HCT116 (cell line): ENCODE measurements around the gene ARHGEF19. TPM values are rescaled to one million over a fixed set of nuclear protein-coding genes. Genes with fewer than 3 reads are reported as not detected.

Source experiments
- ATAC-seq: fragments of 200-7000 bp; cut with Tn5 transposase; 2 replicates; pipeline ENCODE4 v1.9.1; 2020; ENCODE audit warnings: mild to moderate bottlenecking, moderate library complexity
- BruUV-seq: library from RNA; stranded (reverse); fragments of 400-500 nt; replicated peaks from 2 replicates; lab custom pipeline; 2021; lab: Mats Ljungman, UMichigan
- CTCF ChIA-PET: fragments of 300-600 bp; sonication (Branson Sonifier 250); formaldehyde crosslinking; loops from one replicate; lab custom pipeline; 2021; ENCODE audit warnings: antibody characterized with exemption; lab: Charles Lee
- POLR2A ChIA-PET: fragments of 300-600, 350-600 bp; sonication (Branson Sonifier 250); formaldehyde crosslinking; loops from one replicate; lab custom pipeline; 2021; ENCODE audit warnings: antibody characterized with exemption; lab: Charles Lee
- RAD21 ChIA-PET, 2 experiments: fragments of 300-600 bp; sonication (Branson Sonifier 250); formaldehyde crosslinking; loops; one replicate each; lab custom pipeline; 2023; ENCODE audit warnings: low total read pairs in 2 of 2; ENCODE audit not compliant: uncharacterized antibody in 2 of 2, unreplicated experiment in 2 of 2, low non-redundant PET in 1 of 2; lab: Charles Lee
- DNase-seq: peaks from one replicate; pipeline ENCODE4 v3.0.0-alpha.2; 2010; ENCODE audit warnings: low read depth, low spot score
- H2AFZ ChIP-seq: fragments of 200-600 bp; shearing (Covaris generic), sonication (generic); 2 replicates; pipeline ENCODE4 v1.6.1; 2017; ENCODE audit warnings: low read depth, mixed run types, mixed read lengths, antibody characterized with exemption, low read length; ENCODE audit not compliant: poor library complexity, severe bottlenecking
- H3K27ac ChIP-seq: 2 replicates; pipeline ENCODE4 v1.5.1; 2012; ENCODE audit warnings: low read depth, low read length
- H3K27me3 ChIP-seq: fragments of 200-600 bp; sonication (generic); 2 replicates; pipeline ENCODE4 v1.6.1; 2016; ENCODE audit warnings: mixed run types, low read length, mixed read lengths; ENCODE audit not compliant: insufficient read depth
- H3K36me3 ChIP-seq, 2 experiments: fragments of 200-500 bp in 1 of 2; fragments of 200-600 bp in 1 of 2; sonication (Bioruptor generic) in 1 of 2; sonication (generic) in 1 of 2; 2 replicates each; pipeline versions ENCODE4 v1.5.1 to v1.6.1; 2014 to 2016; ENCODE audit warnings: low read length in 2 of 2, inconsistent platforms in 1 of 2, mixed read lengths in 1 of 2, mixed run types in 1 of 2; ENCODE audit not compliant: insufficient read depth in 2 of 2, control insufficient read depth in 1 of 2
- H3K4me1 ChIP-seq, 2 experiments: fragments of 200-600 bp in 1 of 2; sonication (generic) in 1 of 2; 2 replicates each; pipeline versions ENCODE4 v1.5.1 to v1.6.1; 2012 to 2017; ENCODE audit warnings: low read length in 2 of 2, inconsistent platforms in 1 of 2, mild to moderate bottlenecking in 1 of 2, mixed read lengths in 1 of 2, mixed run types in 1 of 2, moderate library complexity in 1 of 2; ENCODE audit not compliant: insufficient read depth in 2 of 2, control insufficient read depth in 1 of 2
- H3K4me2 ChIP-seq: fragments of 200-600 bp; sonication (generic); 2 replicates; pipeline ENCODE4 v1.6.1; 2017; ENCODE audit warnings: mixed run types, low read length, mixed read lengths
- H3K4me3 ChIP-seq, 2 experiments: fragments of 200-600 bp in 1 of 2; sonication (generic) in 1 of 2; replicated peaks in 1 of 2; 2 replicates each; pipeline ENCODE4 v1.5.1; 2011 to 2016; ENCODE audit warnings: low read length in 2 of 2, control low read depth in 1 of 2, low read depth in 1 of 2, mild to moderate bottlenecking in 1 of 2, mixed read lengths in 1 of 2, mixed run types in 1 of 2
- H3K79me2 ChIP-seq: fragments of 200-600 bp; sonication (generic); 2 replicates; pipeline ENCODE4 v1.6.1; 2017; ENCODE audit warnings: mild to moderate bottlenecking, mixed run types, low read length, moderate library complexity, mixed read lengths; ENCODE audit not compliant: insufficient read depth
- H3K9ac ChIP-seq: fragments of 200-600 bp; sonication (generic); 2 replicates; pipeline ENCODE4 v1.6.1; 2016; ENCODE audit warnings: low read length, mixed read lengths
- H3K9me2 ChIP-seq: fragments of 200-600 bp; sonication (generic), shearing (Covaris generic); 2 replicates; pipeline ENCODE4 v1.6.1; 2017; ENCODE audit warnings: mixed run types, mild to moderate bottlenecking, moderate library complexity; ENCODE audit not compliant: insufficient read depth
- H3K9me3 ChIP-seq, 2 experiments: fragments of 200-500 bp in 1 of 2; fragments of 200-600 bp in 1 of 2; sonication (Bioruptor generic) in 1 of 2; sonication (generic) in 1 of 2; 2 replicates each; pipeline ENCODE4 v1.6.1; 2014 to 2017; ENCODE audit warnings: low read length in 2 of 2, mixed read lengths in 2 of 2, inconsistent platforms in 1 of 2, low read depth in 1 of 2, mild to moderate bottlenecking in 1 of 2, mixed run types in 1 of 2, moderate library complexity in 1 of 2; ENCODE audit not compliant: control insufficient read depth in 1 of 2, insufficient read depth in 1 of 2
- H4K20me1 ChIP-seq: fragments of 200-600 bp; sonication (generic), shearing (Covaris generic); 2 replicates; pipeline ENCODE4 v1.6.1; 2017; ENCODE audit warnings: mixed run types, mild to moderate bottlenecking, moderate library complexity; ENCODE audit not compliant: insufficient read depth
- CBX3 ChIP-seq: IDR thresholded peaks from 2 replicates; pipeline ENCODE4 v1.6.1; 2012; ENCODE audit warnings: low read depth
- CEBPB ChIP-seq: IDR thresholded peaks from 2 replicates; pipeline ENCODE4 v1.6.1; 2012; ENCODE audit warnings: low read depth
- EGR1 ChIP-seq: IDR thresholded peaks from 2 replicates; pipeline ENCODE4 v1.6.1; 2012; ENCODE audit warnings: low read depth
- ELF1 ChIP-seq: IDR thresholded peaks from 2 replicates; pipeline ENCODE4 v1.6.1; 2012; ENCODE audit warnings: low read depth, borderline replicate concordance
- EZH2 ChIP-seq: fragments of 200-600 bp; sonication (generic); IDR thresholded peaks from 2 replicates; pipeline ENCODE4 v1.6.1; 2017; ENCODE audit warnings: antibody characterized with exemption, mixed run types
- EZH2phosphoT487 ChIP-seq: fragments of 200-600 bp; IDR thresholded peaks from 2 replicates; pipeline ENCODE4 v1.6.1; 2018; ENCODE audit warnings: antibody characterized with exemption, borderline replicate concordance
- FOSL1 ChIP-seq: IDR thresholded peaks from 2 replicates; pipeline ENCODE4 v1.6.1; 2012; ENCODE audit warnings: low read depth
- JUND ChIP-seq: IDR thresholded peaks from 2 replicates; pipeline ENCODE4 v1.6.1; 2012
- POLR2A ChIP-seq: IDR thresholded peaks from 2 replicates; pipeline ENCODE4 v1.7.0; 2011; ENCODE audit warnings: borderline replicate concordance; ENCODE audit not compliant: insufficient read depth, insufficient read length; ENCODE audit errors: extremely low read depth
- POLR2AphosphoS5 ChIP-seq: IDR thresholded peaks from 2 replicates; pipeline ENCODE4 v1.6.1; 2011; ENCODE audit warnings: mild to moderate bottlenecking, low read depth, low read length, moderate library complexity
- SIN3A ChIP-seq: IDR thresholded peaks from 2 replicates; pipeline ENCODE4 v1.6.1; 2012; ENCODE audit warnings: low read depth
- SP1 ChIP-seq: IDR thresholded peaks from 2 replicates; pipeline ENCODE4 v1.6.1; 2012; ENCODE audit warnings: low read depth
- SRF ChIP-seq: IDR thresholded peaks from 2 replicates; pipeline ENCODE4 v1.6.1; 2012; ENCODE audit warnings: low read depth
- TCF7L2 ChIP-seq: IDR thresholded peaks from 2 replicates; pipeline ENCODE4 v1.7.0; 2011; ENCODE audit warnings: borderline replicate concordance, inconsistent platforms; ENCODE audit not compliant: insufficient read depth, insufficient read length; ENCODE audit errors: extremely low read depth
- YY1 ChIP-seq: IDR thresholded peaks from 2 replicates; pipeline ENCODE4 v1.6.1; 2011; ENCODE audit warnings: low read length, low read depth, moderate library complexity, mild to moderate bottlenecking; ENCODE audit not compliant: insufficient replicate concordance; ENCODE audit errors: extremely low read depth
- ZFX ChIP-seq: fragments of 450-650 bp; IDR thresholded peaks from 2 replicates; pipeline ENCODE4 v1.6.1; 2017
- ZNF274 ChIP-seq: fragments of 200-500 bp; sonication (Bioruptor generic); IDR thresholded peaks from 2 replicates; pipeline ENCODE4 v1.6.1; 2014; ENCODE audit warnings: mild to moderate bottlenecking, low read depth, low read length, inconsistent platforms
- intact Hi-C: fragments of 100-400 bp; cut with micrococcal nuclease; formaldehyde crosslinking; loops from 2 replicates; pipeline ENCODE4 v1.10.0; 2022
- total RNA-seq: library from RNA; stranded (reverse); gene quantifications from one replicate; pipeline ENCODE4 v1.2.1, GENCODE V29; 2021; ENCODE audit not compliant: unreplicated experiment
- TF ChIP-seq, protein P1 (sequence below): IDR thresholded peaks from 2 replicates; pipeline ENCODE4 v1.6.1; 2012
- TF ChIP-seq, protein P2 (sequence below): IDR thresholded peaks from 2 replicates; pipeline ENCODE4 v1.6.1; 2012; ENCODE audit warnings: low read depth

Gene ARHGEF19
- total RNA-seq, 1 experiment from 2014 or later: 59.7 TPM

DNA sequence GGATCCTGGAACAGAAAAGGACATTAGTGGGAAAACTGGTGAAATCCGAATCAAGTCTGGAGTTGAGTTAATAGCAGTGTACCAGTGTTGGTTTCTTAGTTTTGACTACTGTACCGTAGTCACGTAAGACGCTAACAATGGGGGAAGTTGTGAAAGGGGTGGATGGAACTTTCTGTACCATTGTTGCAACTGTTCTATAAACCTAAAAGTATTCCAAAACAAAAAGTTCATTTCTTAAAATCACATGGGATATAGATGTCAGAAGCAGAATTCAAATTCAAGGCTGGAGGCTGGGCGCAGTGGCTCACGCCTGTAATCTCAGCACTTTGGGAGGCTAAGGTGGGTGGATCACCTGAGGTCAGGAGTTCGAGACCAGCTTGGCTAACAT lies 16.9 kb downstream of the ARHGEF19 start:
- RAD21 ChIA-PET: no interaction called here
- Histone ChIP-seq H3K36me3 (peaks cover 0 to 16% of the 10 kb centered on the region in 2 experiments; a peak in 2 of 4 replicates), H3K4me1 (no peaks in the 10 kb centered on the region; a peak in 1 of 4 replicates), H2AFZ (no peak overlapping the region), H3K27me3 (no peaks in the 10 kb centered on the region), H3K9ac (no peak overlapping the region), H3K9me3 (no peaks in the 10 kb centered on the region), H4K20me1 (no peaks in the 10 kb centered on the region), H3K4me2 (no peak overlapping the region), H3K27ac (no peak overlapping the region), H3K9me2 (no peaks in the 10 kb centered on the region), H3K4me3 (no peak overlapping the region), H3K79me2 (no peaks in the 10 kb centered on the region)
- no peak for DNase-seq
- CTCF ChIA-PET: no interaction called here
- intact Hi-C loops: no loop called here
- no peak for TF ChIP-seq SRF
- TF ChIP-seq EZH2: no peak
- TF ChIP-seq YY1: no peak
- no peak for TF ChIP-seq FOSL1
- no peak for TF ChIP-seq ELF1
- TF ChIP-seq, protein P1, sequence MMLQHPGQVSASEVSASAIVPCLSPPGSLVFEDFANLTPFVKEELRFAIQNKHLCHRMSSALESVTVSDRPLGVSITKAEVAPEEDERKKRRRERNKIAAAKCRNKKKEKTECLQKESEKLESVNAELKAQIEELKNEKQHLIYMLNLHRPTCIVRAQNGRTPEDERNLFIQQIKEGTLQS: no peak
- TF ChIP-seq ZNF274: no peak
- no peak for TF ChIP-seq EZH2phosphoT487
- BruUV-seq: no TSS peak
- no peak for ATAC-seq
- POLR2A ChIA-PET: no interaction called here

DNA sequence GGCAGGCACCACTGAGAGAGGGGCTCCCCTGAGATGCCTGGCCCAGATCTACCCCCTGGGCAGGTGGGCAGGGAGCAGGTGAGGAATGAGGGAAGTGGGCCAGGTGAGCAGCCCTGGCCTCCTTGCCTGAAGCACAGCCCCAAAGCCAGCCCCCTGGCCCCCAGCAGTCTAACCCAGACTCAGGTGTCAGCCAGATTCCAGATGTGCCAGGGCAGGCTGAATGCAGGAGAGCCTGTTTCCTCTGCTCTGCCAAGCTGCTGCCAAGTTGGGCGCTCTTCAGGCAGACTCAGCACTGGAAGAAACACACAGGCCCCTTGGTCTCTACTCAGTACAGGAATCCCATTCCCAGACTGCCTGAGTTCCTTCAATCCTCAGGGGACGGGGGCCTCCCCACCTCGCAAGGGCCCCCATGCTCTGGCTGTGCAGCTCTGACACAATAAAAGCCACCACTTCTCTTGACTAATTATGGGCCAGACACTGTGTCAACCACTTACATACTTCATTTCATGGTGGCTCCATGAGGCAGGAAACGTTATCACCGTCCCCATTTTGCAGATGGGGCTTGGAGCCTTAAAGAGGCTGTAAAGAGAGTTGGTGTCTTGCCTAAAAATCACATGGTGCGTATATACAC lies 20.4 kb downstream of the ARHGEF19 start:
- ChIA-PET CTCF (no interaction called here), POLR2A (no interaction called here), RAD21 (no interaction called here)
- Histone ChIP-seq H3K79me2 (no peaks in the 10 kb centered on the region), H3K9me3 (no peaks in the 10 kb centered on the region), H3K4me2 (no peak overlapping the region), H3K9ac (no peak overlapping the region), H3K4me3 (no peak overlapping the region), H4K20me1 (no peaks in the 10 kb centered on the region), H3K27me3 (no peaks in the 10 kb centered on the region), H3K4me1 (peaks cover 21 to 32% of the 10 kb centered on the region in 2 experiments), H3K9me2 (no peaks in the 10 kb centered on the region), H3K27ac (no peak overlapping the region), H3K36me3 (no peaks in the 10 kb centered on the region), H2AFZ (no peak overlapping the region)
- TF ChIP-seq EZH2: no peak
- TF ChIP-seq, protein P1: no peak
- no peak for TF ChIP-seq YY1
- TF ChIP-seq POLR2A: no peak
- TF ChIP-seq FOSL1: no peak
- no peak for TF ChIP-seq SP1
- no peak for TF ChIP-seq CEBPB
- no peak for TF ChIP-seq POLR2AphosphoS5
- TF ChIP-seq, protein P2, sequence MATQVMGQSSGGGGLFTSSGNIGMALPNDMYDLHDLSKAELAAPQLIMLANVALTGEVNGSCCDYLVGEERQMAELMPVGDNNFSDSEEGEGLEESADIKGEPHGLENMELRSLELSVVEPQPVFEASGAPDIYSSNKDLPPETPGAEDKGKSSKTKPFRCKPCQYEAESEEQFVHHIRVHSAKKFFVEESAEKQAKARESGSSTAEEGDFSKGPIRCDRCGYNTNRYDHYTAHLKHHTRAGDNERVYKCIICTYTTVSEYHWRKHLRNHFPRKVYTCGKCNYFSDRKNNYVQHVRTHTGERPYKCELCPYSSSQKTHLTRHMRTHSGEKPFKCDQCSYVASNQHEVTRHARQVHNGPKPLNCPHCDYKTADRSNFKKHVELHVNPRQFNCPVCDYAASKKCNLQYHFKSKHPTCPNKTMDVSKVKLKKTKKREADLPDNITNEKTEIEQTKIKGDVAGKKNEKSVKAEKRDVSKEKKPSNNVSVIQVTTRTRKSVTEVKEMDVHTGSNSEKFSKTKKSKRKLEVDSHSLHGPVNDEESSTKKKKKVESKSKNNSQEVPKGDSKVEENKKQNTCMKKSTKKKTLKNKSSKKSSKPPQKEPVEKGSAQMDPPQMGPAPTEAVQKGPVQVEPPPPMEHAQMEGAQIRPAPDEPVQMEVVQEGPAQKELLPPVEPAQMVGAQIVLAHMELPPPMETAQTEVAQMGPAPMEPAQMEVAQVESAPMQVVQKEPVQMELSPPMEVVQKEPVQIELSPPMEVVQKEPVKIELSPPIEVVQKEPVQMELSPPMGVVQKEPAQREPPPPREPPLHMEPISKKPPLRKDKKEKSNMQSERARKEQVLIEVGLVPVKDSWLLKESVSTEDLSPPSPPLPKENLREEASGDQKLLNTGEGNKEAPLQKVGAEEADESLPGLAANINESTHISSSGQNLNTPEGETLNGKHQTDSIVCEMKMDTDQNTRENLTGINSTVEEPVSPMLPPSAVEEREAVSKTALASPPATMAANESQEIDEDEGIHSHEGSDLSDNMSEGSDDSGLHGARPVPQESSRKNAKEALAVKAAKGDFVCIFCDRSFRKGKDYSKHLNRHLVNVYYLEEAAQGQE: no peak
- TF ChIP-seq CBX3: no peak
- no peak for TF ChIP-seq SIN3A
- no peak for TF ChIP-seq JUND
- TF ChIP-seq ZFX: no peak
- TF ChIP-seq EGR1: no peak
- no peak for TF ChIP-seq EZH2phosphoT487
- TF ChIP-seq TCF7L2: no peak
- intact Hi-C loops: no loop called here
- DNase-seq: no peak
- BruUV-seq: no TSS peak
- ATAC-seq: no peak
